ENCODE measurements around the gene STRN3. TPM values are rescaled to one million over a fixed set of nuclear protein-coding genes. Genes with fewer than 3 reads are reported as not detected.

Gene STRN3
- total RNA-seq, 1 experiment from 2014 or later: 52.1 TPM

GRCh38 chr14:31001339-31001658 is 24.9 kb downstream of the STRN3 start:
- H3K23me2 ChIP-seq (ENCODE audit: insufficient read length, low read depth, low read length, poor library complexity, severe bottlenecking): no peaks in the 10 kb centered on the region
- no peak for DNase-seq
- no peak overlapping the region for H4K8ac ChIP-seq (replicated peaks; ENCODE audit: insufficient read length, low read depth, low read length)
- no peak overlapping the region for H2BK20ac ChIP-seq (ENCODE audit: low read depth, low read length, poor library complexity, severe bottlenecking)
- no peak overlapping the region for H2BK5ac ChIP-seq (ENCODE audit: insufficient read length, low read length)
- Mint-ChIP-seq H3K27ac (peak overlapping the region; percentile 20 to 81 (median 76); a peak in 5 of 7 replicates), H3K4me3 (no peak overlapping the region), H3K36me3 (ENCODE audit: insufficient read depth in 1 of 3, low read depth in 3 of 3) (peaks cover 6 to 35% (median 25%) of the 10 kb centered on the region in 3 experiments; a peak in 6 of 7 replicates), H3K27me3 (ENCODE audit: low read depth) (no peaks in the 10 kb centered on the region), H3K4me1 (peaks cover 52 to 66% of the 10 kb centered on the region in 2 experiments), H3K9me3 (peaks cover 8 to 12% of the 10 kb centered on the region in 2 experiments; a peak in 2 of 5 replicates)
- H3K4ac ChIP-seq (ENCODE audit: low read depth, low read length): no peak overlapping the region
- H3K4me2 ChIP-seq (ENCODE audit: insufficient read depth, insufficient read length, low read length): no peak overlapping the region
- H3K14ac ChIP-seq (ENCODE audit: insufficient read depth, low read length): no peak overlapping the region
- no CpG with 5 or more reads among the region's 6 CpGs for WGBS (ENCODE audit: extremely low coverage, insufficient read length, low lambda C conversion rate)
- H3T11ph ChIP-seq (ENCODE audit: low read length): no peak overlapping the region
- H3K27ac ChIP-seq (ENCODE audit: insufficient read length, low read depth, low read length): no peak overlapping the region
- H3K79me1 ChIP-seq (ENCODE audit: insufficient read depth, low read depth, low read length, poor library complexity, severe bottlenecking): peaks cover 14% of the 10 kb centered on the region
- no peak overlapping the region for H2BK12ac ChIP-seq (ENCODE audit: insufficient read length, low read depth, low read length)
- H3K23ac ChIP-seq (ENCODE audit: insufficient read length, low read depth, low read length): no peak overlapping the region
- no peaks in the 10 kb centered on the region for H4K20me1 ChIP-seq (ENCODE audit: control insufficient read depth, insufficient read depth, insufficient read length)
- H3K27me3 ChIP-seq (ENCODE audit: insufficient read depth, low read length): no peaks in the 10 kb centered on the region
- no peak overlapping the region for H2AK5ac ChIP-seq (ENCODE audit: insufficient read length, low read length)
- TF ChIP-seq CTCF (conservative IDR thresholded peaks at IDR 0.05): no peak
- no peaks in the 10 kb centered on the region for H3K9me3 ChIP-seq (ENCODE audit: control insufficient read depth, low read depth, low read length)
- H2BK120ac ChIP-seq (ENCODE audit: low read depth, low read length, poor library complexity, severe bottlenecking): no peak overlapping the region
- H3K9ac ChIP-seq (ENCODE audit: extremely low read depth, insufficient read length, low read length): no peak overlapping the region
- H4K91ac ChIP-seq (ENCODE audit: insufficient read length, low read depth, low read length): no peak overlapping the region
- peaks cover 7% of the 10 kb centered on the region for H3K4me1 ChIP-seq (ENCODE audit: insufficient read depth, low read length)
- no peak overlapping the region for H4K5ac ChIP-seq (ENCODE audit: insufficient read length, low read depth, low read length)
- no peak overlapping the region for H3K56ac ChIP-seq (ENCODE audit: insufficient read length, low read depth, low read length)
- no peak overlapping the region for H3K18ac ChIP-seq (ENCODE audit: insufficient read length, low read depth, low read length)
- no peak overlapping the region for H2BK15ac ChIP-seq (ENCODE audit: low read depth, low read length)
- peaks cover 19% of the 10 kb centered on the region; the same call in 1 of the 2 replicates for H3K79me2 ChIP-seq (ENCODE audit: insufficient read depth, low read length)
- no peak overlapping the region for H2AFZ ChIP-seq (ENCODE audit: low read length)

Data from H9 (cell line).